ENCODE results near the gene SEMA3B.

The SEMA3B gene

GRCh38 chr3:50275141-50275995, 6.4 kb downstream of the SEMA3B start:
- no peak for TF ChIP-seq CTCF (IDR thresholded peaks at IDR 0.05; ENCODE audit: unreplicated experiment in 3 of 3)
- Mint-ChIP-seq H3K4me3 (peak overlapping the region in 2 of 3 experiments; percentile 34 to 47), H3K27ac (no peak overlapping the region), H3K9me3 (no peaks in the 10 kb centered on the region), H3K4me1 (peaks cover 30% of the 10 kb centered on the region), H3K27me3 (ENCODE audit: low read depth) (peaks cover 28% of the 10 kb centered on the region), H3K36me3 (ENCODE audit: low read depth) (peaks cover 7% of the 10 kb centered on the region)

GRCh38 chr3:50275996-50276761, 7.2 kb downstream of the SEMA3B start:
- TF ChIP-seq CTCF (IDR thresholded peaks at IDR 0.05; ENCODE audit: unreplicated experiment in 3 of 3): no peak
- no peaks in the 10 kb centered on the region for H3K9me3 Mint-ChIP-seq
- H3K27ac Mint-ChIP-seq: no peak overlapping the region
- peaks cover 7% of the 10 kb centered on the region for H3K36me3 Mint-ChIP-seq (ENCODE audit: low read depth)
- H3K27me3 Mint-ChIP-seq (ENCODE audit: low read depth): peaks cover 28% of the 10 kb centered on the region
- no peak overlapping the region for H3K4me3 Mint-ChIP-seq
- H3K4me1 Mint-ChIP-seq: peaks cover 29% of the 10 kb centered on the region

- TF ChIP-seq CTCF (IDR thresholded peaks at IDR 0.05; ENCODE audit: unreplicated experiment in 3 of 3): no peak
- Mint-ChIP-seq H3K36me3 (ENCODE audit: low read depth) (peaks cover 7% of the 10 kb centered on the region), H3K4me3 (no peak overlapping the region), H3K27me3 (ENCODE audit: low read depth) (peaks cover 25% of the 10 kb centered on the region), H3K27ac (no peak overlapping the region), H3K9me3 (no peaks in the 10 kb centered on the region), H3K4me1 (peaks cover 24% of the 10 kb centered on the region)
Observed at GRCh38 chr3:50276762-50277101, 7.8 kb downstream of the SEMA3B start.

DNA sequence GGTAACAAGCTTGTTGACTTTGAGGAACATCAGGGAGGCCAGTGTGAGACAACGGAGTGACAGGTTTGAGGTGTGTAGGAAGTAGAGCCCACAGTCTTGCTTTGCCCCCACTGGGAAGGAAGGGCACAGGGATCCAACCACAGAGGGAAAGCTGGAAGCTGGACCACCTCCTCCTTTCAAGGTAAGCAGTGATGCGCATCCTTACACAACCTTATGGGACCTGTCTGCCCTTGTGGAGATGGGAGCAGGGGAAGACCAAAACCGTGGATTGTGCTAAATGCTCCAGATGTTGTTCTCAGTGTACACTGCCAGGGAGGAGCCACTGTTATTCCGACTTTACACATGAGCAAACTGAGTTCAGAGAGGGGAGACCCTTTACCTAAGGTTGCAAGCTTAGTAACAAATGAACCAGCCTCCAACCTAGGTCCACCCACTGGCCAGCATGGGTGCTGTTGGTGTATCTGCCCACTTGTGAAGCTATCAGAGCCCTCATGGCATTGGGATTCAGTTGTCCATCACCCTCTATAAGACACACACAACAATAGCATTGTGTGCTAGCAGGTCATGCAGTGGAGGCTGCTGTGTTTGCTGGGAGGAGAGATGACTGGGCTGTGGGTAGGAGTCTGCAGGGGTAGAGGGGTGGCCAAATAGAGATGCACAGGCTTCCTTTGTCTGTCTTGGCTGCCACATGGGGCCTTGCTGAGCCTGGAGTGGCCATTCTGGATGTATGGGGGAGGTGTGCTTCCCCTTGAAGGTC, 9.4 kb downstream of the SEMA3B start:
- H3K27ac Mint-ChIP-seq: peak overlapping the region in 2 of 3 experiments; percentile 13 to 30
- no peak for TF ChIP-seq CTCF (IDR thresholded peaks at IDR 0.05; ENCODE audit: unreplicated experiment in 3 of 3)
- H3K36me3 Mint-ChIP-seq (ENCODE audit: low read depth): peaks cover 3% of the 10 kb centered on the region
- H3K4me1 Mint-ChIP-seq: peaks cover 16% of the 10 kb centered on the region
- no peak overlapping the region for H3K4me3 Mint-ChIP-seq
- H3K27me3 Mint-ChIP-seq (ENCODE audit: low read depth): peaks cover 19% of the 10 kb centered on the region
- H3K9me3 Mint-ChIP-seq: no peaks in the 10 kb centered on the region

GRCh38 chr3:50278880-50279224, 9.9 kb downstream of the SEMA3B start, which contains the start of gene LSMEM2:
Gene LSMEM2, plus strand, starts transcription at chr3:50279087. Its CDS starts 27 bp downstream, at chr3:50279114.
- TF ChIP-seq CTCF (IDR thresholded peaks at IDR 0.05; ENCODE audit: unreplicated experiment in 3 of 3): no peak
- H3K27me3 Mint-ChIP-seq (ENCODE audit: low read depth): peaks cover 18% of the 10 kb centered on the region
- H3K36me3 Mint-ChIP-seq (ENCODE audit: low read depth): peaks cover 3% of the 10 kb centered on the region
- H3K4me3 Mint-ChIP-seq: no peak within 1 kb of the TSS
- H3K4me1 Mint-ChIP-seq: peaks cover 16% of the 10 kb centered on the region
- H3K9me3 Mint-ChIP-seq: no peaks in the 10 kb centered on the region
- peak within 1 kb of the TSS in 2 of 3 experiments; percentile 13 to 30 for H3K27ac Mint-ChIP-seq
